Endothelial cell of hepatic sinusoid (primary cell): ENCODE measurements around the gene PCSK6.
"Not testable (repeated sequence)": the region's sequence is repeated elsewhere in the genome, so short reads cannot be mapped to it uniquely, and the experiment has no call there.

Experiments
- in situ Hi-C: cut with HindIII; loops from 2 replicates; pipeline ENCODE4 v1.10.0; 2017; ENCODE audit warnings: low sequenced_read_pairs

The PCSK6 gene

GRCh38 chr15:101296418-101297405 is 192.8 kb downstream of the PCSK6 start:
- in situ Hi-C loops = loop anchor here (5.0 kb wide), 2 partner anchors 346 to 426 kb away; partner anchors contain the start of gene TARS3

- in situ Hi-C loops = loop anchor here (5.0 kb wide), 2 partner anchors 347 to 427 kb away; partner anchors contain the start of gene TARS3
Measured at GRCh38 chr15:101295607-101296161, 193.8 kb downstream of the PCSK6 start.

DNA sequence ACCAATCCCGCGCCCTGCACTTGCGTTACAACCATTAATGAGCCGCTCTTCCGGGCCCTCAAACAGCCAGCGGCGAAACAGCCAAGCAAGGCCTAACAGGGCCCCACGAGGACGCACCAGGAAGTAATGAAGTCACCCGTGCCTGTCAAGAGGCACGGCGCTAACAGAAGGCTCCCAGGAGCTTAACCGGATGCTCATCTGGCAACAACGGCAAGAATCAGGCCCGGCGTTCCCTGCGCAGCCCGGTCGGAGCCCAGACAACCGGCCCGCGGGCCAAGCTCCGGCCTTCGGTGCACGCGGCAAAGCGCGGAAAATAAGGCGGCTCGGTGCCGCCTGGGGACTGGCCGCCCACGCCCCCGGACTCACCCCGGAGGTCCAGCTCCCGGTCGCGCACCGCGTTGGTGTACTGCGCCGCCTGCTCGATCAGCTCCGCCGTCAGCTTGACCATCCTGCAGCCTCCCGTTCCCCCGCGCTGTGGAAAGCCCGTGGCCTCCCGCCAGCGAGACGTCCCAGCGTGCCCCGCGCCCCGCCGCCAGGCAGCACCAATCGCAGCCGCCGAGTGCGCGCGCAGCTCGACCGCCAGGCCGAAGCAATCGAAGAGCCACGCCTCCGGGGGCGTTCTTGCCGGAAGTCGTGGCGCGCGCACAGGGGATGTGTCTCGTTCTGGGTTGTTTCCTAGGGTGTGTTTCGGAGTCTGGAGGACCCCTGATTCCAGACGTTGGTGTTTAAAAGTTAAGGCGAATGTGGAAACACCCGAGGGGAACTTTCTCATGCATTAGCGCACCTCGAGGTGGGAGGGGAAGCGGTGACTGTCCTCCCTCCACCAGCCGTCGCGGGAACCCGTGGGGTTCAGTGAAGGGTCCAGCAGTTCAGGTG is 194.5 kb downstream of the PCSK6 start, which contains the start of gene SNRPA1:
SNRPA1 (minus strand) TSS at position 518 of the 876 bp plus-strand sequence; CDS start at position 448, 70 bp downstream.
- in situ Hi-C loops = loop anchor here (5.0 kb wide), 2 partner anchors 347 to 427 kb away; partner anchors contain the start of gene TARS3

- in situ Hi-C loops = no loop called here
Measured at GRCh38 chr15:101293122-101293521, 196.4 kb downstream of the PCSK6 start.

- in situ Hi-C loops = no loop called here
Measured at GRCh38 chr15:101288905-101289513, 200.5 kb downstream of the PCSK6 start.

- in situ Hi-C loops = not testable (repeated sequence)
Measured at GRCh38 chr15:101287342-101287741, 202.2 kb downstream of the PCSK6 start.

DNA sequence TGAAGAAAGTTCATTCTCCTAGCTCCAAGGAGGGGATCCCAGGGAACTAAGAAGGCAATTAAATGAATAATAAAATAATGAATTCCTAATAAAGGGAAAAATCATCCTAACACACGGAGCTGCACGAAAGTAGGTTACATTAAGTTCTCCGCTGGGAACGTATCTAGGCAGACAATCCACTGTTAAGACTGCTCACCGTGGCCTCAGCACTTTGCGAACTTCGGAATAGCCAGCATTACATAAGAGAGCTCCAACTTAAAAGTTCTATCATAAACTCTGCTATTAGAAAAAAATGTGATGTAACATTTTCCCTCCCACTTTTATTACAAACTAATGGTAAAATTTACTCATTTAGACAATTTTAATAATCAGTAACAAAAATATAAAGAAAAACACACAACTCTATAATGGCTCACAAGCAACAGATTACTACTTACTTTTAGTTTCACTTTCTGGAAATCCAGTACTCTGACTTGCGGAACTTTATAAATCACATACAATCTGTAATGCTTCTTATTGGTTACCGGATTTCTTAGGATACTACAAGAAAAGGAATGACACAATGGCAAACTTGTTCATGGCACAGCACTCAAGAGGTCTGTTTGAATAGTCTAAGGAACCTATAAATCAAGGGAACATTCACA is 202.9 kb downstream of the PCSK6 start:
- in situ Hi-C loops = no loop called here

GRCh38 chr15:101283931-101284330 is 205.6 kb downstream of the PCSK6 start:
- in situ Hi-C loops = no loop called here

- in situ Hi-C loops = no loop called here
Measured at GRCh38 chr15:101280007-101280406, 209.5 kb downstream of the PCSK6 start.

DNA sequence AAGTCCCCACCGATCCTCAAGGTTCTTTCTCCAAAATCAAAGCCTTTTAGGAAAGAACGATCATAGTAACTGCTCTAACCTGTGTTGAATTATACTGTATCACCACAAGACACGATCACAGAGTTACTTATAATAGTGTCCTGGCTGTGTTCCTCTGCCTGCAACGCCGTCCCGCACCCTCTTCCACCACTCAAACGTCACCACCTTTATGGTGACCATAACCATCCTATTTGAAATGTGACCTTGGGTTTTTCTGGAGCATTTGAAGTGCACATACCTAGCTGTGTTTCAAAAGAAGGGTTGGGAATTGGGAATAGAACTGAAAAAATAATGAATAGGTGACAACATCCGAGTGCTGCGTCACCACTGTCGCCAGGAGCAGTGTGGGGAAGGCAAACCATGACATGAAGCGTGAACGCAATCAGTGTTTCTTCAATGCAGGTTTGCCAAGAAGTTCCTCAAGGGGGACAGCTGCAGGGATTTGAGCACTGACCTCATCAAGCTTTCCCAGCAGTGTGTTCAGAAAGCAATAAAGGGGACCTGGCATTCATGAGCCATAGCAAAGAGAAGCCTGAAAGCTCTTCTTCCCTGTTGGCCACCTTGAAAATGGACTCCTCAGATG is 211.5 kb downstream of the PCSK6 start:
- in situ Hi-C loops = loop anchor here (5.0 kb wide), 1 partner anchor 251 kb away; no protein-coding TSS in a partner anchor

- in situ Hi-C loops = loop anchor here (5.0 kb wide), 1 partner anchor 250 kb away; no protein-coding TSS in a partner anchor
Measured at GRCh38 chr15:101277038-101277822, 212.3 kb downstream of the PCSK6 start, which contains the start of gene SELENOS. TSS of gene SELENOS (minus strand) at chr15:101277485. CDS start at chr15:101277417, 68 bp downstream.

DNA sequence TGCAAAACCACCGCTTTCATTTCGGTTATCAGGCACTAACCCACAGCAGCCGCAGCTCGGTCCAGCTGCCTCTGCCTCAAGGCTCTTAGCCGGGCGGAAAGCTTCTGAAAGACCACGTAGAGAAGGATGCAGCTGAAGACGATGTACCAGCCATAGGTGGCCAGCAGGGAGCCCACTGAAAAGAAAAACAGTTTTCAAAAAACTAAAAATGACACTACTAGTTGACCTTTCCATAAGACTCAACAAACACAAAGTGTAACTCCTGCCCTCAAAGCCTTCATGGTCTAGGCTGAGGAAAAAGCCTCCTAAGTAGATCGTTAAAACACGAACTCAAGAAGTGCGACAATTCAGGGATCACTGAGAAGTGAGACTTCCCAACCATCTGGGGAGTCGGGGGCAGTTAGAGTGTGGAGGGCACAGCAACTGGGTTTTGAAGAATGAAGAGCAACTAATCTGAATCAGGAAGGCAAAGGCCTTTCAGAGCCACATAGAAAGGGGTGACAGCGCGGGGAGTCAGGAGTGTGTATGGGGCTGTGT is 212.9 kb downstream of the PCSK6 start:
- in situ Hi-C loops = loop anchor here (5.0 kb wide), 1 partner anchor 249 kb away; no protein-coding TSS in a partner anchor

DNA sequence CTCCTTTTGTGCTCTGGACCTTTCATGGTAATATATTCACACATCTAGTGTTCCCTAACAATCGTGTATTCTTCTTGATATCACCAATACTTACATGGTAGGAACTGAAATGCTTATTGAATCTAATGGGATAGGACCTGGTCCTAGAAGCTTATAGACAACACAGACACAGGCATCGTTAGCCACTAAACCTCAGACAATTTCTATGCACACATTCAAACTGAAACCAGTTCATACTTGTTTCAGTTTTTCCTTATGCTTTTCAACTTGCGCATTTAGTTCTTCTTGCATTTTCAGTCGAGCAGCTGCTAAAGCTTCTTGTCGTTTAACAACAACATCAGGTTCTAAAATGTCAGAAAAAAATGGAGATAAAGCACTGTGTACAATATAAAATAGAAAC is 214.5 kb downstream of the PCSK6 start:
- in situ Hi-C loops = loop anchor here (5.0 kb wide), 1 partner anchor 248 kb away; no protein-coding TSS in a partner anchor

DNA sequence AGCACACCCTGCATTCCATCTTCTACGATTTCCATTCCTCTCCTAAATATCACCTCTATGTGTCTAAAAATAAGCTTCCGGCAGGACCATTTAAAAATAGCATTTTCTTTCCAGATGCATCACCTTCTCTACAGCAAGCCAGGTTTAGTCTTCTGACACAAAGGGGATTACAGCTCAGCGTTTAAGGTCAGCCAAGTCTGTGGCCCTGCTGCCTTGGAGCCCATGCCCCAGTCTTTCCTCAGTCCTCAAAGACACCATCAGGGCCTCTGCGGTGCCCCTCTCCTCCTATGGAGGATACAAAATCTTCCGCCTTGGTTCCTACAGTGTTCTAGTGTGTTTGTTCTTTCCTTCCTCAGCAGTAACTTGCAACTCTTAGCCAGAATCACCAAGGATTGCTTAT is 216.0 kb downstream of the PCSK6 start:
- in situ Hi-C loops = no loop called here

- in situ Hi-C loops = no loop called here
Measured at GRCh38 chr15:101272584-101272983, 216.9 kb downstream of the PCSK6 start.

- in situ Hi-C loops = no loop called here
Measured at GRCh38 chr15:101269479-101270223, 219.9 kb downstream of the PCSK6 start.
